PFSK-1 (cell line): ENCODE measurements around the gene MXI1.

Experiments
- FOXP2 ChIP-seq: optimal IDR thresholded peaks from 2 replicates; pipeline ENCODE3; 2011; ENCODE audit warnings: borderline replicate concordance, control low read depth, inconsistent platforms; ENCODE audit not compliant: insufficient read depth; ENCODE audit errors: extremely low read length, extremely low read depth
- POLR2AphosphoS5 ChIP-seq: IDR thresholded peaks from 2 replicates; pipeline ENCODE4 v1.6.1; 2012; ENCODE audit warnings: low read depth, mild to moderate bottlenecking, control low read depth, low read length, moderate library complexity
- REST ChIP-seq, 2 experiments: IDR thresholded peaks; 2 replicates each; pipeline versions ENCODE4 v1.6.1 to v1.8.0; 2011 to 2012; ENCODE audit warnings: low read depth in 2 of 2, low read length in 2 of 2, control low read depth in 1 of 2, inconsistent platforms in 1 of 2, mild to moderate bottlenecking in 1 of 2, moderate library complexity in 1 of 2; ENCODE audit not compliant: insufficient read depth in 1 of 2
- SIN3A ChIP-seq: IDR thresholded peaks from 2 replicates; pipeline ENCODE4 v1.6.1; 2012; ENCODE audit warnings: mild to moderate bottlenecking, low read length, moderate library complexity, borderline replicate concordance; ENCODE audit not compliant: insufficient read depth
- TAF1 ChIP-seq: IDR thresholded peaks from 2 replicates; pipeline ENCODE4 v1.6.1; 2012; ENCODE audit warnings: low read length, control low read depth, borderline replicate concordance; ENCODE audit not compliant: insufficient read depth

- no peak for TF ChIP-seq POLR2AphosphoS5
- TF ChIP-seq TAF1: no peak
- TF ChIP-seq SIN3A: no peak
- no peak for TF ChIP-seq REST (IDR thresholded peaks at IDR 0.05; ENCODE audit: insufficient read depth in 1 of 2, low read depth in 2 of 2, low read length in 2 of 2)
- no peak for TF ChIP-seq FOXP2
These were observed 32.0 kb upstream of the MXI1 start for GRCh38 chr10:110175406-110175805.
